Measurements from ENCODE around the gene P3H3.

Gene P3H3

DNA sequence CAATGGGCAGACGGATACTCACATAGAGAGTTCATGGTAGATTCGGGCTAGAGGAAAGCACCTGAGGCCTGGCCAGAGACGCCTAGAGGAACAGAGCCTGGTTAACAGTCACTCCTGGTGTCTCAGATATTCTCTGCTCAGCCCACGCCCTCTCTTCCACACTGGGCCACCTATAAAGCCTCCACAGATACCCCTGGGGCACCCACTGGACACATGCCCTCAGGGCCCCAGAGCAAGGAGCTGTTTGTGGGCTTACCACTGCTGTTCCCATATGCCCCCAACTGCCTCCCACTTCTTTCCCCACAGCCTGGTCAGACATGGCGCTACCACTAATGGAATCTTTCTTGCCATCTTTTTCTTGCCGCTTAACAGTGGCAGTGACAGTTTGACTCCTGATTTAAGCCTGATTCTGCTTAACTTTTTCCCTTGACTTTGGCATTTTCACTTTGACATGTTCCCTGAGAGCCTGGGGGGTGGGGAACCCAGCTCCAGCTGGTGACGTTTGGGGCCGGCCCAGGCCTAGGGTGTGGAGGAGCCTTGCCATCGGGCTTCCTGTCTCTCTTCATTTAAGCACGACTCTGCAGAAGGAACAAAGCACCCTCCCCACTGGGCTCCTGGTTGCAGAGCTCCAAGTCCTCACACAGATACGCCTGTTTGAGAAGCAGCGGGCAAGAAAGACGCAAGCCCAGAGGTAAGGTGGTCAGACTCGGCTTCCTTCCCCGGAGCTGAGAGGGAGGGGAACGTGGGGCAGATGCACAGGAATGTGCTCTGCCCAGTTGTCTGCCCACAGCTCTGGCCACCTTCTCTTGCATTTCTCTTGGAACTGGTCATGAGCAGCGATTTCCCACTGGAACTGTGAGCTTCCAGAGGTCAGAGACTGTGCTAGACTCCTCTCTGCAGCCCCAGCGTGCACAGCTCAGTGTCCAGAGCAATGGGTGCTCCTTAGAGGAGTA, 39.0 kb upstream of the P3H3 start, which contains the start of gene CD4:
TSS of gene CD4 (plus strand) at position 557 of the 953 bp plus-strand sequence. CDS start 10,611 bp downstream, outside the sequence.
- Histone ChIP-seq H3K4me1 (no peaks in the 10 kb centered on the region; the same call in 1 of the 2 replicates), H3K9me3 (no peaks in the 10 kb centered on the region), H3K36me3 (no peaks in the 10 kb centered on the region), H3K27me3 (no peaks in the 10 kb centered on the region), H3K4me3 (ENCODE audit: low read depth, low read length) (no peak within 1 kb of the TSS)
- no peak for DNase-seq
- TF ChIP-seq, protein P1, sequence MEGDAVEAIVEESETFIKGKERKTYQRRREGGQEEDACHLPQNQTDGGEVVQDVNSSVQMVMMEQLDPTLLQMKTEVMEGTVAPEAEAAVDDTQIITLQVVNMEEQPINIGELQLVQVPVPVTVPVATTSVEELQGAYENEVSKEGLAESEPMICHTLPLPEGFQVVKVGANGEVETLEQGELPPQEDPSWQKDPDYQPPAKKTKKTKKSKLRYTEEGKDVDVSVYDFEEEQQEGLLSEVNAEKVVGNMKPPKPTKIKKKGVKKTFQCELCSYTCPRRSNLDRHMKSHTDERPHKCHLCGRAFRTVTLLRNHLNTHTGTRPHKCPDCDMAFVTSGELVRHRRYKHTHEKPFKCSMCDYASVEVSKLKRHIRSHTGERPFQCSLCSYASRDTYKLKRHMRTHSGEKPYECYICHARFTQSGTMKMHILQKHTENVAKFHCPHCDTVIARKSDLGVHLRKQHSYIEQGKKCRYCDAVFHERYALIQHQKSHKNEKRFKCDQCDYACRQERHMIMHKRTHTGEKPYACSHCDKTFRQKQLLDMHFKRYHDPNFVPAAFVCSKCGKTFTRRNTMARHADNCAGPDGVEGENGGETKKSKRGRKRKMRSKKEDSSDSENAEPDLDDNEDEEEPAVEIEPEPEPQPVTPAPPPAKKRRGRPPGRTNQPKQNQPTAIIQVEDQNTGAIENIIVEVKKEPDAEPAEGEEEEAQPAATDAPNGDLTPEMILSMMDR (IDR thresholded peaks at IDR 0.05; ENCODE audit: low read depth, low read length), result no peak

GRCh38 chr12:6790496-6791150, 37.6 kb upstream of the P3H3 start:
- TF ChIP-seq, protein P1 (IDR thresholded peaks at IDR 0.05; ENCODE audit: low read depth, low read length), result no peak
- Histone ChIP-seq H3K9me3 (no peaks in the 10 kb centered on the region), H3K36me3 (no peaks in the 10 kb centered on the region), H3K4me3 (ENCODE audit: low read depth, low read length) (no peak overlapping the region), H3K27me3 (no peaks in the 10 kb centered on the region), H3K4me1 (no peaks in the 10 kb centered on the region; the same call in 1 of the 2 replicates)
- no peak for DNase-seq

DNA sequence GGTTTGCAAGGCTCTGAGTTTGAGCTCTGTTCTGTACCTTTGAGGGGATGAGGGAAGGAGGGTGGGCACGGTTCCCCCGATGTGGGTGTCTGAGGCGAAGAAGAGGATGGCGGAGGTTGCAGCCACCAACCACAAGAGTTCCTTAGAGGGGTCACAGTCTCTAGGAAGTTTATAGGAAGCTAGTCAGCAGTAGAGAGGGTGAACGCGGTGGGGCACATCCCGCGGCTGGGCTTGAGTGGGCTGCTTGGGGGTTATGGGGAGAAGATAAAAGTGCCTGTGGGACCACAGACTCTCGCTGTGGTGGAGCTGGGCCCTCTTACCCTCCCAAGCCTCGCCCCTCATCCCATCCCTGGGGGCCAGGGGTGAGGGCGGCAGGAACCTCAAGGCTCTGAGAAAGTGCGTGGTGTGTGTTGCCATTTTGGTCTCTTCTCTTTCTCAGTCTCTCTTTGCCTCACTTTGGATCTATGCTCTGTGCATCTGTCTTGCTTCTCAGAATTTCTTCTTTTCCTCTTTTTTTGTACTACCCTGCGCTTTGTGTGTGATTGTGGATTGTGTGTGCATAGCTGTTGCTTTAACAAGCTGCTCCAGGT, 36.2 kb upstream of the P3H3 start:
- H3K9me3 ChIP-seq, result no peaks in the 10 kb centered on the region
- no peak overlapping the region for H3K4me3 ChIP-seq (ENCODE audit: low read depth, low read length)
- H3K36me3 ChIP-seq, result no peaks in the 10 kb centered on the region
- no peak for DNase-seq
- no peaks in the 10 kb centered on the region; the same call in 1 of the 2 replicates for H3K4me1 ChIP-seq
- H3K27me3 ChIP-seq, result no peaks in the 10 kb centered on the region
- TF ChIP-seq, protein P1 (IDR thresholded peaks at IDR 0.05; ENCODE audit: low read depth, low read length), result no peak

- Histone ChIP-seq H3K27me3 (no peaks in the 10 kb centered on the region), H3K9me3 (no peaks in the 10 kb centered on the region), H3K4me1 (no peaks in the 10 kb centered on the region), H3K4me3 (ENCODE audit: low read depth, low read length) (no peak overlapping the region), H3K36me3 (no peaks in the 10 kb centered on the region)
- DNase-seq, result no peak
- TF ChIP-seq, protein P1 (IDR thresholded peaks at IDR 0.05; ENCODE audit: low read depth, low read length), result no peak
These were observed 35.5 kb upstream of the P3H3 start for GRCh38 chr12:6792522-6793201.

- no peak for DNase-seq
- Histone ChIP-seq H3K9me3 (no peaks in the 10 kb centered on the region), H3K4me1 (no peaks in the 10 kb centered on the region), H3K27me3 (no peaks in the 10 kb centered on the region), H3K36me3 (no peaks in the 10 kb centered on the region), H3K4me3 (ENCODE audit: low read depth, low read length) (no peak overlapping the region)
- TF ChIP-seq, protein P1 (IDR thresholded peaks at IDR 0.05; ENCODE audit: low read depth, low read length), result no peak
These were observed 33.1 kb upstream of the P3H3 start for GRCh38 chr12:6795088-6795487.

All from BE2C (cell line).